Neuronal stem cell (in vitro differentiated cells): Measurements from ENCODE around the gene DHFR2.

Experiments
- DNase-seq: peaks from one replicate; pipeline ENCODE4 v3.0.0-alpha.2; 2013; ENCODE audit warnings: low spot score
- H2AFZ ChIP-seq: one replicate; pipeline ENCODE4 v1.6.1; 2013; ENCODE audit warnings: mild to moderate bottlenecking, low read length, inconsistent platforms
- H2AK5ac ChIP-seq: 2 replicates; pipeline ENCODE4 v1.6.1; 2013; ENCODE audit warnings: low read depth, mild to moderate bottlenecking, inconsistent platforms, low read length, moderate library complexity, mixed read lengths
- H2BK120ac ChIP-seq: 2 replicates; pipeline ENCODE4 v1.6.1; 2013; ENCODE audit warnings: low read depth, mild to moderate bottlenecking, inconsistent platforms, low read length, moderate library complexity, mixed read lengths
- H2BK12ac ChIP-seq: one replicate; pipeline ENCODE4 v1.6.1; 2013; ENCODE audit warnings: low read length, inconsistent platforms
- H2BK15ac ChIP-seq: 2 replicates; pipeline ENCODE4 v1.6.1; 2013; ENCODE audit warnings: mild to moderate bottlenecking, low read length, inconsistent platforms, mixed read lengths
- H2BK5ac ChIP-seq: one replicate; pipeline ENCODE4 v1.6.1; 2013; ENCODE audit warnings: inconsistent platforms, mild to moderate bottlenecking, low read length, moderate library complexity
- H3K14ac ChIP-seq: one replicate; pipeline ENCODE4 v1.6.1; 2013; ENCODE audit warnings: low read length, inconsistent platforms
- H3K18ac ChIP-seq: 2 replicates; pipeline ENCODE4 v1.6.1; 2013; ENCODE audit warnings: low read length, inconsistent platforms
- H3K23ac ChIP-seq: 2 replicates; pipeline ENCODE4 v1.6.1; 2013; ENCODE audit warnings: low read depth, mild to moderate bottlenecking, mixed read lengths, low read length, inconsistent platforms; ENCODE audit not compliant: poor library complexity
- H3K27ac ChIP-seq: replicated peaks from 3 replicates; pipeline ENCODE4 v1.5.1; 2013; ENCODE audit warnings: low read length, inconsistent platforms
- H3K27me3 ChIP-seq, 3 experiments: 2 replicates each; pipeline ENCODE4 v1.6.1; 2013; ENCODE audit warnings: low read length in 3 of 3, mild to moderate bottlenecking in 2 of 3, inconsistent platforms in 1 of 3, low read depth in 1 of 3, mixed read lengths in 1 of 3, moderate library complexity in 1 of 3; ENCODE audit not compliant: control insufficient read depth in 3 of 3, insufficient read depth in 3 of 3
- H3K36me3 ChIP-seq, 2 donors: replicated peaks in 1 of 2; 2 replicates each; pipeline ENCODE4 v1.6.1; 2013; ENCODE audit warnings: low read length in 2 of 2; ENCODE audit not compliant: control insufficient read depth in 2 of 2, insufficient read depth in 2 of 2
- H3K4ac ChIP-seq: 2 replicates; pipeline ENCODE4 v1.6.1; 2013; ENCODE audit warnings: inconsistent platforms, mild to moderate bottlenecking, low read length, moderate library complexity
- H3K4me1 ChIP-seq, 2 donors: 1 replicate in 1 of 2; 2 replicates in 1 of 2; pipeline ENCODE4 v1.6.1; 2013; ENCODE audit warnings: low read length in 2 of 2, low read depth in 1 of 2; ENCODE audit not compliant: control insufficient read depth in 2 of 2, insufficient read depth in 1 of 2
- H3K4me2 ChIP-seq: one replicate; pipeline ENCODE4 v1.6.1; 2013; ENCODE audit warnings: mild to moderate bottlenecking, low read length, inconsistent platforms; ENCODE audit not compliant: insufficient read depth, poor library complexity, severe bottlenecking
- H3K4me3 ChIP-seq, 2 donors: 2 replicates each; pipeline ENCODE4 v1.5.1; 2013; ENCODE audit warnings: low read length in 2 of 2, mild to moderate bottlenecking in 2 of 2, inconsistent platforms in 1 of 2, moderate library complexity in 1 of 2
- H3K79me1 ChIP-seq: one replicate; pipeline ENCODE4 v1.6.1; 2013; ENCODE audit warnings: low read depth, mild to moderate bottlenecking, inconsistent platforms, low read length, moderate library complexity
- H3K9ac ChIP-seq: one replicate; pipeline ENCODE4 v1.6.1; 2013; ENCODE audit warnings: mild to moderate bottlenecking, low read depth, low read length, inconsistent platforms; ENCODE audit not compliant: poor library complexity
- H3K9me3 ChIP-seq, 2 donors: replicated peaks in 1 of 2; 2 replicates each; pipeline versions ENCODE3 to v1.6.1; 2013; ENCODE audit warnings: low read length in 2 of 2, mild to moderate bottlenecking in 2 of 2, inconsistent platforms in 1 of 2, low read depth in 1 of 2, mixed read lengths in 1 of 2, moderate library complexity in 1 of 2; ENCODE audit not compliant: control insufficient read depth in 2 of 2, insufficient read depth in 1 of 2
- H4K8ac ChIP-seq: one replicate; pipeline ENCODE4 v1.6.1; 2013; ENCODE audit warnings: low read depth, mild to moderate bottlenecking, inconsistent platforms, low read length, moderate library complexity
- H4K91ac ChIP-seq: one replicate; pipeline ENCODE4 v1.6.1; 2013; ENCODE audit warnings: low read length, low read depth, mild to moderate bottlenecking, inconsistent platforms; ENCODE audit not compliant: poor library complexity
- WGBS, 2 donors: extraction: QIAGEN DNeasy Blood & Tissue Kit; methylation state at CpG; one replicate each; pipeline ENCODE4 v1.1.7; 2013; ENCODE audit warnings: missing lambda C conversion rate in 2 of 2, mixed read lengths in 1 of 2; ENCODE audit not compliant: insufficient read length in 2 of 2, insufficient replicate concordance in 1 of 2; ENCODE audit errors: extremely low coverage in 2 of 2; 5-methylcytosine and 5-hydroxymethylcytosine counted together

DHFR2 gene

DNA sequence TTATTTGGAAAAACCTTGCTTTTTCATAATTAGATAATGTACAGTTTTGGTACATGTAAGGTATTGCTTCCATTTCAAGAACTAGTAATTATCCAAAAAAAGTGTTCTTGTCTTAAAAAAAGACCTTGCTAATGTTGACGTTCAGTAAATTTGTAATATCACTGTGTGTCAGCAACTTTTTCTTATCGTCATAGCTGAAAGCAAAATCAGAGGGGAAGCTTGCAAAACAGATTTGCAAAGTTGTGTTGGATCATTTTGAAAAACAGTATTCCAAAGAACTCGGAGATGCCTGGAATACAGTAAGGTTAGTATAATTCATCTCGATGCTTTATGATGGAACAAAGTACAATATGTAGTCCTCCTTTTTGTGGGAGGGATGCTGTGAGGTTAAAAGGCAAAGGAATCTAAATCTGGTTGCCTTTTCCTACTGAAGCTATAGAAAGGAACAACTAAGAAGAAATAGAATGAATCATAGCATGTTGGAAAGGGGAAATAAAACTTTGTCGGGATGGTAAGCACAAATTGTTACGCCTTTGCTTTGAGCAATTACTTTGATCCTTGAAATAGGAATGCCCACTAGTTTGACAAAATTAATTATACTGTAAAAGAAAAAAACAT is 1.6 kb upstream of the DHFR2 start:
- DNase-seq = no peak
- peaks cover 0 to 6% of the 10 kb centered on the region in 2 donors for H3K9me3 ChIP-seq
- no peak overlapping the region for H3K23ac ChIP-seq
- no peak overlapping the region for H4K91ac ChIP-seq
- no peak overlapping the region for H2BK12ac ChIP-seq
- H2AFZ ChIP-seq = no peak overlapping the region
- no peak overlapping the region for H4K8ac ChIP-seq
- H2BK5ac ChIP-seq = no peak overlapping the region
- H3K9ac ChIP-seq = no peak overlapping the region
- H3K27ac ChIP-seq = no peak overlapping the region
- H3K4ac ChIP-seq = no peak overlapping the region
- no peak overlapping the region for H3K18ac ChIP-seq
- H3K36me3 ChIP-seq = peaks cover 0 to 49% of the 10 kb centered on the region in 2 donors
- no peak overlapping the region for H2BK15ac ChIP-seq
- H2AK5ac ChIP-seq = no peak overlapping the region
- peaks cover 2% of the 10 kb centered on the region for H3K79me1 ChIP-seq
- WGBS, 2 donors = no CpG with 5 or more reads among the region's 6 CpGs
- no peak overlapping the region for H3K4me3 ChIP-seq
- no peak overlapping the region for H2BK120ac ChIP-seq
- no peak overlapping the region for H3K14ac ChIP-seq
- peaks cover 0 to 3% of the 10 kb centered on the region in 2 donors for H3K4me1 ChIP-seq
- no peak overlapping the region for H3K4me2 ChIP-seq
- H3K27me3 ChIP-seq = no peaks in the 10 kb centered on the region

DNA sequence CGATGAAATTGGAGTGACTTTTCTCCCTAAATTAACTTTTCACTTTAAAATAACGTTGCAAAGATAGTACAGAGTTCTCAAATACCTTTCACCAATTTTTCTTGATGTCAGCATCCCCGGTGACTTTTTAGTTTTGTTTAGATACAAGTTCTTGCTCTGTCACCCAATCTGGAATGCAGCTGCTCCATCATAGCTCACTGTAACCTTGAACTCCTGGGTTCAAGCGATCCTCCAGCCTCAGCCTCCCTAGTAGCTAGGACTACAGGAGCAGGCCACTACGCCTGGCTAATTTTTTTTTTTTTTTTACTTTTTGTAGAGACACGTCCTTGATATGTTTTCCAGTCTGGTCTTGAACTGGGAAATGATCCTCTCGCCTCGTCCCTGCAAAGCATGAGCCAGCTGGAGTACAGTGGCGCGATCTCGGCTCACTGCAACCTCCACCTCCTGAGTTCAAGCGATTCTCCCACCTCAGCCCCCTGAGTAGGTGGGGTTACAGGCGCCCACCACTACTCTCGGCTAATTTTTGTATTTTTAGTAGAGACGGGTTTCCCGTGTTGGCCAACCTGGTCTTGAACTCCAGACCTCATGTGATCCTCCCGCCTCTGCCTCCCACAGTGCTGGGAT is 892 bp upstream of the DHFR2 start:
- Histone ChIP-seq H3K4me3 (peak overlapping the region; percentile 59 to 93), H3K27ac (peak overlapping the region; percentile 88), H2AK5ac (peak overlapping the region; percentile 7), H3K23ac (no peak overlapping the region), H3K4me2 (peak overlapping the region; percentile 40), H3K18ac (no peak overlapping the region), H3K9me3 (peaks cover 0 to 6% of the 10 kb centered on the region in 2 donors), H4K91ac (no peak overlapping the region), H2BK120ac (no peak overlapping the region), H3K4me1 (peaks cover 0 to 3% of the 10 kb centered on the region in 2 donors), H3K9ac (no peak overlapping the region), H3K27me3 (no peaks in the 10 kb centered on the region), H2BK12ac (no peak overlapping the region), H3K79me1 (peaks cover 2% of the 10 kb centered on the region), H2BK5ac (no peak overlapping the region), H3K36me3 (peaks cover 0 to 52% of the 10 kb centered on the region in 2 donors), H2BK15ac (no peak overlapping the region), H2AFZ (peak overlapping the region; percentile 94), H3K14ac (no peak overlapping the region), H3K4ac (no peak overlapping the region), H4K8ac (no peak overlapping the region)
- no peak for DNase-seq
- WGBS, 2 donors = no CpG with 5 or more reads among the region's 17 CpGs

DNA sequence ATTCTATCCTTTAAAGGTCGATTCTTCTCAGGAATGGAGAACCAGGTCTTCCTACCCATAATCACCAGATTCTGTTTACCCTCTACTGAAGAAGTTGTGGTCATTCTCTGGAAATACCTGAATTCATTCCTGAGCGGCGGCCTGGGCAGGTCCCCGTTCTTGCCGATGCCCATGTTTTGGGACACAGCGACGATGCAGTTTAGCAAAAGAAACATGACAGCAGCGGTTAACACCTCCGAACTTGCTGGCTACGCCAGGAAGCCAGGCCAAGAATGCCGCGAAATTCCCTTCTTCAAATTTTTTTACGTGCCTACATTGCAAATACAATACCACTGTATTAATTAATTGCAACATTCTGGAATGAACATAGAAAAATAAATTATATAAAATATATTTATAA is 1.4 kb downstream of the DHFR2 start:
- Histone ChIP-seq H3K27ac (no peak overlapping the region), H2AK5ac (no peak overlapping the region), H2BK5ac (no peak overlapping the region), H2BK12ac (no peak overlapping the region), H3K14ac (no peak overlapping the region), H2BK15ac (no peak overlapping the region), H3K4me1 (peaks cover 0 to 3% of the 10 kb centered on the region in 2 donors), H2AFZ (no peak overlapping the region), H3K23ac (no peak overlapping the region), H3K4me3 (no peak overlapping the region), H3K9me3 (no peaks in the 10 kb centered on the region), H3K79me1 (peaks cover 2% of the 10 kb centered on the region), H2BK120ac (no peak overlapping the region), H3K4me2 (no peak overlapping the region), H3K9ac (no peak overlapping the region), H3K36me3 (peaks cover 0 to 45% of the 10 kb centered on the region in 2 donors), H3K18ac (no peak overlapping the region), H4K8ac (no peak overlapping the region), H3K4ac (no peak overlapping the region), H4K91ac (no peak overlapping the region), H3K27me3 (no peaks in the 10 kb centered on the region)
- no CpG with 5 or more reads among the region's 13 CpGs for WGBS, 2 donors
- DNase-seq = no peak

DNA sequence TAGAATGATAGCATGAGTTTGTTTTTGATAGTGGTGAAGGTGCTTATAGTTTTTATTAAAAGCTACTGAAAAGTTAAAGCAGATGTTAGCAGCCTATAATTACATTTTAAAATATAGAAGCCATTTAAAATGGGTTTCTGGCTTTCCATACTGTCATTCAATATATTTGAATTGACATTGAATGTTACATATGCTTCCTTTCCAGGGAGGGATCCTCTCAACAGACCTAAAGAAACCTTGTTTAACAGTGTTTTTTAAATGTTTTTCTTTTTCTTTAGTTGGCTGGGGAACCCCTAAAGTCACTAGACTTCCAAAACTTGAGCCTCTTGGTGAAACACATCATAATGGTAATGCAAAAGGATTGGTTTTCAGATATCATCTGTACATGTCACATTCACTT is 12.2 kb downstream of the DHFR2 start:
- no peaks in the 10 kb centered on the region for H3K27me3 ChIP-seq
- H3K9ac ChIP-seq = no peak overlapping the region
- no peak overlapping the region for H3K4ac ChIP-seq
- no peaks in the 10 kb centered on the region for H3K9me3 ChIP-seq
- no peak overlapping the region for H2AK5ac ChIP-seq
- H3K36me3 ChIP-seq = peaks cover 0 to 76% of the 10 kb centered on the region in 2 donors
- H3K79me1 ChIP-seq = no peaks in the 10 kb centered on the region
- H2BK15ac ChIP-seq = no peak overlapping the region
- no peak overlapping the region for H3K14ac ChIP-seq
- H2BK12ac ChIP-seq = no peak overlapping the region
- H4K8ac ChIP-seq = no peak overlapping the region
- no peak overlapping the region for H2BK120ac ChIP-seq
- H3K4me1 ChIP-seq = no peaks in the 10 kb centered on the region
- no peak overlapping the region for H3K18ac ChIP-seq
- no peak overlapping the region for H3K4me2 ChIP-seq
- H3K4me3 ChIP-seq = no peak overlapping the region
- no peak overlapping the region for H4K91ac ChIP-seq
- no peak overlapping the region for H2BK5ac ChIP-seq
- DNase-seq = no peak
- no peak overlapping the region for H3K23ac ChIP-seq
- H2AFZ ChIP-seq = no peak overlapping the region
- no peak overlapping the region for H3K27ac ChIP-seq
